Measurements from ENCODE around the gene VAT1.

VAT1 gene

DNA sequence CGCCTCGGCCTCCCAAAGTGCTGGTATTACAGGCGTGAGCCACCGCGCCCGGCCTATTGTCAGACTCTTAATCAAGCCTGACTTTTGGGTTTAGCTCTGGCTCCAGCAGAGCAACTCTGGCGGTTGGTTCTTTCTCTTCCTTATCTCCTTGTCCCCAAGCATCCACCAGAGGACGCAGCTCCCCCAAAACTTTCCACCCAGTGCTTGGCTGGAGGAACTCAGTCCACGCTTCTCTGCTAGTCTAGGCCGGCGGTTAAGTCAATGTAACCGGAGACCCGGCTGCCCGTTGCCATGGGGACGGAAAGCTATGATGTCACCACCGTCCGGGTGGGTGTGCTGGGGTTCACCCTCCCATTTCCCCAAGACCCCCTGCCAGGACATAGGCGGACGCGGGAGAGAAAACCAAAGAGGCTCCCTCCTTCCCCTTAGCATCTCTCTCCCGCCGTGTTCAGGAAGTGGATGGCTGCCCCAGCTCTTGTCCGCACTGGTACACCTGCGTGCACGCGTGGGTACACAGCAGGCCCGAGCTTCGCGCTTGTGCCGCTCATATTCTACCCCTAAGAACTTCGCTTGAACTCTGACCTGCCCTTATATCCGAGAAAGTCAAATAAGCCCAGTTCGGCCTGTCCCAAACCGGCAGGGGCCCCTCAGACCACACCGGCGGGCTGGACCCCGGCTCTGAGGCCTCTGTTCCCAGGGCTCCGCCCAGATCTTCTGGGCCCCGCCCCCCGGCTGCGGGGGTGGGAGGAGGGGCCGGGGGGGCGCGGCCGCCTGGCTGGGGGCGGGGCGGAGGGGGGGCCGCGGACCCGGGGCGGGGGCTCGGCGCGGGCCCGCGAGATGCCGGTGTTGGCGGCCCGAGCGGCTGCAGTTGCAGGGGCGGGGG, 2.5 kb upstream of the VAT1 start, which contains the start of gene RND2:
Gene RND2 (plus strand): TSS at position 825 of the 883 bp plus-strand sequence. CDS start 117 bp downstream, outside the sequence.
- peak; percentile 4; the same call in 1 of the 2 replicates for TF ChIP-seq EP300 (IDR thresholded peaks at IDR 0.05; ENCODE audit: borderline replicate concordance)
- peak; percentile 84 for TF ChIP-seq RAD21 (IDR thresholded peaks at IDR 0.05; ENCODE audit: low read depth)
- TF ChIP-seq, protein P1, sequence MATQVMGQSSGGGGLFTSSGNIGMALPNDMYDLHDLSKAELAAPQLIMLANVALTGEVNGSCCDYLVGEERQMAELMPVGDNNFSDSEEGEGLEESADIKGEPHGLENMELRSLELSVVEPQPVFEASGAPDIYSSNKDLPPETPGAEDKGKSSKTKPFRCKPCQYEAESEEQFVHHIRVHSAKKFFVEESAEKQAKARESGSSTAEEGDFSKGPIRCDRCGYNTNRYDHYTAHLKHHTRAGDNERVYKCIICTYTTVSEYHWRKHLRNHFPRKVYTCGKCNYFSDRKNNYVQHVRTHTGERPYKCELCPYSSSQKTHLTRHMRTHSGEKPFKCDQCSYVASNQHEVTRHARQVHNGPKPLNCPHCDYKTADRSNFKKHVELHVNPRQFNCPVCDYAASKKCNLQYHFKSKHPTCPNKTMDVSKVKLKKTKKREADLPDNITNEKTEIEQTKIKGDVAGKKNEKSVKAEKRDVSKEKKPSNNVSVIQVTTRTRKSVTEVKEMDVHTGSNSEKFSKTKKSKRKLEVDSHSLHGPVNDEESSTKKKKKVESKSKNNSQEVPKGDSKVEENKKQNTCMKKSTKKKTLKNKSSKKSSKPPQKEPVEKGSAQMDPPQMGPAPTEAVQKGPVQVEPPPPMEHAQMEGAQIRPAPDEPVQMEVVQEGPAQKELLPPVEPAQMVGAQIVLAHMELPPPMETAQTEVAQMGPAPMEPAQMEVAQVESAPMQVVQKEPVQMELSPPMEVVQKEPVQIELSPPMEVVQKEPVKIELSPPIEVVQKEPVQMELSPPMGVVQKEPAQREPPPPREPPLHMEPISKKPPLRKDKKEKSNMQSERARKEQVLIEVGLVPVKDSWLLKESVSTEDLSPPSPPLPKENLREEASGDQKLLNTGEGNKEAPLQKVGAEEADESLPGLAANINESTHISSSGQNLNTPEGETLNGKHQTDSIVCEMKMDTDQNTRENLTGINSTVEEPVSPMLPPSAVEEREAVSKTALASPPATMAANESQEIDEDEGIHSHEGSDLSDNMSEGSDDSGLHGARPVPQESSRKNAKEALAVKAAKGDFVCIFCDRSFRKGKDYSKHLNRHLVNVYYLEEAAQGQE (IDR thresholded peaks at IDR 0.05; ENCODE audit: low read depth), result no peak
- no peak for TF ChIP-seq TEAD4 (IDR thresholded peaks at IDR 0.05)
- peak; percentile 85; the same call in 1 of the 2 replicates for TF ChIP-seq ZBTB7A (IDR thresholded peaks at IDR 0.05; ENCODE audit: low read depth)
- peak; percentile 41; the same call in 1 of the 2 replicates for TF ChIP-seq TAF1 (IDR thresholded peaks at IDR 0.05; ENCODE audit: low read depth)
- no peak for TF ChIP-seq FOXM1 (IDR thresholded peaks at IDR 0.05; ENCODE audit: borderline replicate concordance, low read depth)
- no peak for TF ChIP-seq CREB1 (IDR thresholded peaks at IDR 0.05; ENCODE audit: low read depth)
- no peak; the same call in 1 of the 2 replicates for TF ChIP-seq NFIC (IDR thresholded peaks at IDR 0.05)
- TF ChIP-seq EGR1 (IDR thresholded peaks at IDR 0.05), result peak; percentile 76
- TF ChIP-seq, protein P2, sequence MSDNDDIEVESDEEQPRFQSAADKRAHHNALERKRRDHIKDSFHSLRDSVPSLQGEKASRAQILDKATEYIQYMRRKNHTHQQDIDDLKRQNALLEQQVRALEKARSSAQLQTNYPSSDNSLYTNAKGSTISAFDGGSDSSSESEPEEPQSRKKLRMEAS (IDR thresholded peaks at IDR 0.05), result peak; percentile 68
- no peak for TF ChIP-seq CEBPB (IDR thresholded peaks at IDR 0.05)
- TF ChIP-seq YY1 (IDR thresholded peaks at IDR 0.05; ENCODE audit: low read depth), result no peak
- peak; percentile 48; the same call in 1 of the 2 replicates for TF ChIP-seq TCF12 (IDR thresholded peaks at IDR 0.05; ENCODE audit: low read depth)
- TF ChIP-seq, protein P3, sequence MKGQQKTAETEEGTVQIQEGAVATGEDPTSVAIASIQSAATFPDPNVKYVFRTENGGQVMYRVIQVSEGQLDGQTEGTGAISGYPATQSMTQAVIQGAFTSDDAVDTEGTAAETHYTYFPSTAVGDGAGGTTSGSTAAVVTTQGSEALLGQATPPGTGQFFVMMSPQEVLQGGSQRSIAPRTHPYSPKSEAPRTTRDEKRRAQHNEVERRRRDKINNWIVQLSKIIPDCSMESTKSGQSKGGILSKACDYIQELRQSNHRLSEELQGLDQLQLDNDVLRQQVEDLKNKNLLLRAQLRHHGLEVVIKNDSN (IDR thresholded peaks at IDR 0.05), result no peak; the same call in 1 of the 2 replicates

DNA sequence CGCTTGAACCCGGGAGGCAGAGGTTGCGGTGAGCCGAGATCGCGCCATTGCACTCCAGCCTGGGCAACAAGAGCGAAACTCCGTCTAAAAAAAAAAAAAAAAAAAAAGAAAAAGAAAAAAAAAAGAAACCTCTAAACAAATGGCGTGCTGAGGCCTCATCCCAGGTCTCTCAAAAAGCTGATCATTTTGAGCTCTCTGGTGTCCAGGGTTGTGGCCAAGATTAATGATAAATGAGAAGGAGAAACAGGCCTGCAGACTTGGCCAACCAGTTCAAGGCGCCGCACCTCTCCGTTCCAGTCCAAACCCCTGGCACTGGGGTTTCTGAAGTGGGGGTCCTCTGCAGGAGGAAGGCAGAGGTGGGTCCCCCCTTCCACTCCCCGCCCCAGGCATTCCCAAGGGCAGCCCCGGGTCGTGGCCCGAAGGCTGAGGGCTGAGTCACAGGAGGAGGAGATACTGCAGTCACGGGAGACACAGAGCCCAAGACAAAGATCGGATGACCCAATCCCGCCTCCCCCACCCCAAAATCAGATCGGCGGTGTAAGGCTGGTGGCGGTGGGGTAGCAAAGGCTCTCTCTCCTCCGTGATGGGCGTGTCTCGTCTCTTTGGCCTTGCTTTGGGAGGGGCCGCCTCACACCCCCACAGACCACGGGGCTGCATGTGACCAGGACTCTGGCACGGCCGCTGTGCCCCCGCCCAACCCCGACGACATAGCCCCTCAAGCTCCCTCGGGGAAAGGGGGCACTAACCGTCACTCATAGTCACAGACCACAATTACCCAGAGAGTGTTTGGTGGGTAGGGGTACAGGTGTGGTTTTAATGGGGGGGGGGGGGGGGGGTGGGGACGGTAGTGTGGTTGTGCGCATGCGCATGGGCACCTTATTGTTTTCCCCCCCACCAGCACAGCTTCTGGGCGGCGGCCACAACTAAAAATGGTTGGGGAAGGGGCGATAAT, 1.1 kb downstream of the VAT1 start:
- TF ChIP-seq, protein P3 (IDR thresholded peaks at IDR 0.05), result peak; percentile 80
- TF ChIP-seq, protein P2 (IDR thresholded peaks at IDR 0.05), result no peak
- TF ChIP-seq RAD21 (IDR thresholded peaks at IDR 0.05; ENCODE audit: low read depth), result no peak
- TF ChIP-seq TCF12 (IDR thresholded peaks at IDR 0.05; ENCODE audit: low read depth), result no peak
- no peak for TF ChIP-seq NFIC (IDR thresholded peaks at IDR 0.05)
- no peak for TF ChIP-seq EP300 (IDR thresholded peaks at IDR 0.05; ENCODE audit: borderline replicate concordance)
- TF ChIP-seq ZBTB7A (IDR thresholded peaks at IDR 0.05; ENCODE audit: low read depth), result no peak
- 0 out of 2 replicates have a peak, but pooled peaks have one; percentile 3 for TF ChIP-seq TEAD4 (IDR thresholded peaks at IDR 0.05)

DNA sequence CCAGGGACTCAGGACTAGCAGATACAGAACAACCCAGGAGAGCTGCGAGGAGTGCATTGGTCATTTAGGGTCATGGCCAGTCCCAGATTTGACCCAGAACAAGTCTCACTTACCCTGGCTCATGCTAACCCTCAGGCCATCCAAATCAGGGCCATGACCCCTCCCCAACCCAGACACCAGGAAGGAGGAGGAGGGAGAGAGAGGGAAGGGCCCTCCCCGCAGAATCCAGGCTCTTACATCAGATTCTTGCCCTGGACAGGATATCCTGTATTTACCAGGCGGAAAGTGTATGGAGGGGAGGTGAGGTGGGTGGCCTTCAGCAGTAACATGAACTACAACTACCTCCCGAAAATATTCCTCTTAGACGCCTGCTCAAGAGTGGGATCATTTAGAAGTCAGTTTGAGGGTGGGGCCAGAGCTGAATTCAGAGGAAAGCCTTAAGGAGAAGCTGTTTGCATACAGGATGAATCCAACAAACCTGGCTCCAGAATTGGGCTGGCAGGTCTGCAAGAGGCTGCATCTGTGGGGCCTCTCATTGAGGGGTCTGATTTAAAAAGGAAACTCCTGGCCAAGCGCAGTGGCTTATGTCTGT, 2.1 kb downstream of the VAT1 start:
- no peak for TF ChIP-seq EP300 (IDR thresholded peaks at IDR 0.05; ENCODE audit: borderline replicate concordance)
- TF ChIP-seq ZBTB7A (IDR thresholded peaks at IDR 0.05; ENCODE audit: low read depth), result no peak
- no peak for TF ChIP-seq FOXM1 (IDR thresholded peaks at IDR 0.05; ENCODE audit: borderline replicate concordance, low read depth)
- no peak for TF ChIP-seq TAF1 (IDR thresholded peaks at IDR 0.05; ENCODE audit: low read depth)
- TF ChIP-seq CREB1 (IDR thresholded peaks at IDR 0.05; ENCODE audit: low read depth), result no peak
- TF ChIP-seq NFIC (IDR thresholded peaks at IDR 0.05), result no peak
- TF ChIP-seq, protein P1 (IDR thresholded peaks at IDR 0.05; ENCODE audit: low read depth), result no peak
- no peak for TF ChIP-seq EGR1 (IDR thresholded peaks at IDR 0.05)
- no peak for TF ChIP-seq CEBPB (IDR thresholded peaks at IDR 0.05)
- no peak for TF ChIP-seq RAD21 (IDR thresholded peaks at IDR 0.05; ENCODE audit: low read depth)
- TF ChIP-seq, protein P3 (IDR thresholded peaks at IDR 0.05), result no peak
- no peak for TF ChIP-seq TEAD4 (IDR thresholded peaks at IDR 0.05)
- TF ChIP-seq YY1 (IDR thresholded peaks at IDR 0.05; ENCODE audit: low read depth), result no peak
- no peak for TF ChIP-seq TCF12 (IDR thresholded peaks at IDR 0.05; ENCODE audit: low read depth)
- TF ChIP-seq, protein P2 (IDR thresholded peaks at IDR 0.05), result no peak
